HG02973 (cell line): ENCODE measurements around the gene LRRC47.

Experiments used
- ATAC-seq: cut with Tn5 transposase; IDR thresholded peaks from one replicate; pipeline ENCODE4 v1.9.1; 2021; ENCODE audit warnings: moderate library complexity; ENCODE audit not compliant: unreplicated experiment

Gene LRRC47

DNA sequence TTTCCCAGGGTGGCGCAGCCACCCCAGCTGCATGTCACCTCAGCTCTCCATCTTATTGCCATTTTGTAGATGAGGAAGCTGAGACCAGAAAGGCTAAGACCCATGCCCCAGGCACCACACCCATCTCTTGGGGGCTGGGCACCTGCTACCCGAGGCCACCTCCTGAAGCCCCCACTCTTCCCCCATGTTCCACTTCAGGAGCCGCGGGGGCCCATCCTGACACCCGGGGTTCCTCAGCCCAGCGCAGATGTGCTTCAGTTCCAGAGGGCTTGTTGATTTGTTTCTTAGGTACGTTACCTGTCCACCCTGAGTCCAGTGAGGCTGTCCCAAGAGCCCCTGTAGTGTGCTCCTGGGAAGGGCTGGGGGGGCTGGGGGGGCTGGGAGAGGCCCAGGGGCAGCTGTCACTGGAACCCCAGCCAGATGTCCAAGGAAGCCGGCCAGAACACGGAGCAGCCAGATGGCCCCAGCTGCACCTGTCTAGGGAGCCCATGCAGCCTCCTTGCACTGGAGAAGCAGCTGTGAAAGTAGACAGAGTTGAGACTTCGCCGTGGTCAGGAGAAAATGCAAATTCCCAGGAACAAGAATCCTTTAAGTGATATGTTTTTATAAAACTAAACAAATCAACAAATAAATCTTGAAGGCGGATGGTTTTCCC is 61.1 kb downstream of the LRRC47 start:
- no peak for ATAC-seq

DNA sequence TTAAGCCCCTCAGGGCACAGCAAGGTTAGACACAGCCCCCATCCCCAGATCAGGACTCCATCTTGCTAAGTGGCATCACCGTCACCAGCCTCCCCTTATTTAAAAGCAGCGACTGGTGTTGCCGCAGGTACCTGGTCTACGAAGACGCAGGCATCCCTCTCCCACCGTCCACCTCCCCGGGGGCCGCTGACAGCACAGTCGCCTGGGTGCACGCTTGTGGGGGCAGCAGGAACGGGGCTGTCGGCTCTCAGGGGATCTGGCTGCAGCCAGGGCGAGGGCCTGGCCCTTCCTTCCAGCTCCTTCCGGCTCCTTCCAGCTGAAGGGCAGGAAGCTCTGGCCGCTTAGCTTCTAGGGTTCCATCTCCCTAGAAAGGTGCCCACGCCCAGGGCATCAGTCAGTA is 61.7 kb downstream of the LRRC47 start:
- no peak for ATAC-seq

DNA sequence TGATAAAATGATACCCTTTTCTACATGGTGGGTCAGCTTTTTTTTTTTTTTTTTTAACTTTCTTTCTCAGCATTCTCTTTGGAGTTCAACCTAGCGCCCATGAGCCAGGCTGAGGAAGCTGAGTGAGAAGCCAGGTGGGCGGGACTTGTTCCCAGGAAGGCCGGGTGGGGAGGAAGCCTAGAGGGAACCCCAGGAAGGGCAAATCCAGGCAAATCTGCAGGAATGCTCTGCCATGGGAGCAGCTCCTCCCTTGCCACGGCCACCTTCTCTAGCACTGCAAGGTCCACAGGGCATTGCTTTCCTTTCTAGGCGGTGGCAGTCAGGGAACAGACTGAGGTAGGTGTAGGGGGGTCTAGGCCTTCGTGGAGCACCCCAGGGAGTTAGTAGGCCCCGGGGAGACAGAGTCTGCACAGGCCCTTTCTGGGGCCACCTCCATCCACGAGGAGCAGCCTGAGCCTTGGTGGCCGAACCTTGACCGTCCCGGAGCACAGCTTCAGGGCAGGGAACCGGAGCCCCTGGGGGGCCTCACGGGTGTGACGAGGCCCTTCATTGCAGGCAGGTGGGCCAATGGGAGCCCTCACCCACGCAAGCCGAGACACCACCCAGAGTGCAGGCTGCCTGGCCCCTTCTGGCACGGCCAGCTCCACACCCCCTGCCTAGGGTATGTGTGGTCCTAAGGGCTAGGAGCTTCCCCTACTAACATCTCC is 62.3 kb downstream of the LRRC47 start:
- ATAC-seq = no peak

DNA sequence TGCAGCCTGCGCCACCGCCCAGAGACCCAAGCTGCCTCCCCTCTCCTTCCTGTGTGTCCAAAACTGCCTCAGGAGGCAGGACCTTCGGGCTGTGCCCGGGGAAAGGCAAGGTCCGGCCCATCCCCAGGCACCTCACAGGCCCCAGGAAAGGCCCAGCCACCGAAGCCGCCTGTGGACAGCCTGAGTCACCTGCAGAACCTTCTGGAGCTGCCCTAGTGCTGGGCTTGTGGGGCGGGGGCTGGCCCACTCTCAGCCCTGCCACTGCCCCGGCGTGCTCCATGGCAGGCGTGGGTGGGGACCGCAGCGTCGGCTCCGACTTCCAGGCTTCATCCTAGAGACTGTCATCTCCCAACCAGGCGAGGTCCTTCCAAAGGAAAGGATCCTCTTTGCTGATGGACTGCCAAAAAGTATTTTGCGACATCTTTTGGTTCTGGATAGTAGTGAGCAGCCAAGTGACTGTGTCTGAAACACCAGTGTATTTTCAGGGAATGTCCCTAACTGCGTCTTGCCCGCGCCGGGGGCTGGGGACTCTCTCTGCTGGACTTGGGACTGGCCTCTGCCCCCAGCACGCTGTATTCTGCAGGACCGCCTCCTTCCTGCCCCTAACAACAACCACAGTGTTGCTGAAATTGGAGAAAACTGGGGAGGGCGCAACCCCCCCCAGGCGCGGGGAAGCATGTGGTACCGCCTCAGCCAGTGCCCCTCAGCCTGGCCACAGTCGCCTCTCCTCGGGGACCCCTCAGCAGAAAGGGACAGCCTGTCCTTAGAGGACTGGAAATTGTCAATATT is 63.0 kb downstream of the LRRC47 start:
- no peak for ATAC-seq

DNA sequence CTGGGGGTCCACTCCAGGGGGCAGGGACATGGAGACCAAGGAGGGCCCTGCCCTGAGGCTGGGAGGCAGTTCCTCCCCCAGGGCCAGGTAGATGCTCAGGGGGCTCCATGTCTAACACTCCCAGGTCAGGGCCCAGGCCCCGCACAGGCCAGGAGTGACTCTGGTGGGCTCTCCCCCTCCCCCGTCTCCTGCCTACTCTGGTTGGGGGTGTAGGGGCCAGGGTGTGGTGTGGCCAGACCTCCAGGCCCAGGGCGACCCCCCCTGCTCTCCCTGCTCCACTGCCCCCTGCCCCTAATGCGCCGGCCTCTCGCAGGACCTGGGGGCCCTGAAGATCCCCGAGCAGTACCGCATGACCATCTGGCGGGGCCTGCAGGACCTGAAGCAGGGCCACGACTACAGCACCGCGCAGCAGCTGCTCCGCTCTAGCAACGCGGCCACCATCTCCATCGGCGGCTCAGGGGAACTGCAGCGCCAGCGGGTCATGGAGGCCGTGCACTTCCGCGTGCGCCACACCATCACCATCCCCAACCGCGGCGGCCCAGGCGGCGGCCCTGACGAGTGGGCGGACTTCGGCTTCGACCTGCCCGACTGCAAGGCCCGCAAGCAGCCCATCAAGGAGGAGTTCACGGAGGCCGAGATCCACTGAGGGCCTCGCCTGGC is 63.7 kb downstream of the LRRC47 start:
- ATAC-seq = no peak

DNA sequence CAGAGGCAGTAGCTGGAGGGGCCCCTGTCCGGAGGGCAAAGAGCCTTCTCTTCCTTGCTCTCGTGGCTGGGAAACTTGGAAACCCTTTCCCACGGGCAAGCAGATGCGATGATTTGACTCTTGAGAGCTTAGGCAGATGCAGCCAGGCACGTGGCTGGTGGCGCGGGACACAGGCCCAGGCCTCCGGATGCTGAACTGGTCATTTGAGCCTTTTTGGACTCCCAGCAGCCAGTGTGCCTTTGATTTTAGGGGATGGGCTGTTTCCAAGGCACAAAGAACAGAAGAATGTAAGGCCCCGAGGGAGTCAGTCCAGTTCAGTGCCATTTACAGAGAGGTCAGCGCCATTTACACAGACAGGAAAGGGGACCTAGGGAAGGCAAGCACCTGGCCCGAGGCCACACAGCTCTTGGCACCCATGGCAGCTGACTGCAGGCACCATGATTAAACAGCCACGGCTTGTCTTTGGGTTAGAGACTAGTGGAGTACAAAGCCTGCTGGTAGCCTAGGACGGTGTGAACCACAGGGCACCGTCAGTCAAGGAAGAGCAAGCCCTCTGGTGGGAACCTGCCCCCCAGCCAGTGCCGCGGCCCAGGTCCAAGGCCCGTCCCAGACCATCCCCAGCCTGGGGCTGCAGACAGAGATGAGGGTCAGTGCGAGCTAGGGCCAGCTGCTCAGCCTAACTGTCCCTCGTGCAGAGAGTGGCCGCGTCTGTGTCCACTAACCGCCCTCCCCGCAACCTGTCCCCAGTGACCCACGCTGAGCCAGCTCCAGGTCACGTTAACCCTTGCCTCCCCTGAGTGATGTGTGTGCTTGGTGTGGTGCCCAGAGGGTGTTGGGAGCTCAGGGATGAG is 64.5 kb downstream of the LRRC47 start:
- ATAC-seq = no peak

DNA sequence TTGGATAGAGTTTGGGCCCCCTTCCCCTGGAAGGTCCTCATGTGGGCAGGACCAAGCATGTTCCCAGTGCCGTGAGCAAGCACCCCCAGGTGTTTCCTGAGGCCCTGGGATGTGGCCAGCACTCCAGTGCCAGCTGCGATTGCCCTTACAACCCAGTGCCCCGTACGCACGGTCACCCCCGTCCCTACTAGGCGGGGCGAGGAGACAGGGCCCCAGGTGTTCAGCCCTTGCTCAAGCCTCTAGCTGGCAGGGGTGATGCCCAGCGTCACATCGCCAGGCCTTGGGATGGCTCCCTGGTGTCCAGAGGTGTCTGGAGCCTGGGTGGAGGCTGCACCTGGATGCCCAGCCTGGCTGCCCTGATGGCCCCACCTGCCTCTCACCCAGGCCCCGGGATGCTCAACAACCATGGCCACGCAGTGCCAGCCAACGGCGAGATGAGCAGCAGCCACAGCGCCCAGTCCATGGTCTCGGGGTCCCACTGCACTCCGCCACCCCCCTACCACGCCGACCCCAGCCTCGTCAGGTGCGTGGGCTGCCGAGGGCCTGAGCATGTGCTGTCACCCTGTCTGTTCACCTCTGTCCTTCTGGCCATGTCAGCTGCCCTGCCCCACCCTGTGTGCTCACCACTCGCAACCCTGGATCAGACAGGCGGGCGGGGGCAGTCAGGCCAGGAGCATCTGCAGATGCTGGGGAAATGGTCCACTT is 65.6 kb downstream of the LRRC47 start:
- no peak for ATAC-seq

DNA sequence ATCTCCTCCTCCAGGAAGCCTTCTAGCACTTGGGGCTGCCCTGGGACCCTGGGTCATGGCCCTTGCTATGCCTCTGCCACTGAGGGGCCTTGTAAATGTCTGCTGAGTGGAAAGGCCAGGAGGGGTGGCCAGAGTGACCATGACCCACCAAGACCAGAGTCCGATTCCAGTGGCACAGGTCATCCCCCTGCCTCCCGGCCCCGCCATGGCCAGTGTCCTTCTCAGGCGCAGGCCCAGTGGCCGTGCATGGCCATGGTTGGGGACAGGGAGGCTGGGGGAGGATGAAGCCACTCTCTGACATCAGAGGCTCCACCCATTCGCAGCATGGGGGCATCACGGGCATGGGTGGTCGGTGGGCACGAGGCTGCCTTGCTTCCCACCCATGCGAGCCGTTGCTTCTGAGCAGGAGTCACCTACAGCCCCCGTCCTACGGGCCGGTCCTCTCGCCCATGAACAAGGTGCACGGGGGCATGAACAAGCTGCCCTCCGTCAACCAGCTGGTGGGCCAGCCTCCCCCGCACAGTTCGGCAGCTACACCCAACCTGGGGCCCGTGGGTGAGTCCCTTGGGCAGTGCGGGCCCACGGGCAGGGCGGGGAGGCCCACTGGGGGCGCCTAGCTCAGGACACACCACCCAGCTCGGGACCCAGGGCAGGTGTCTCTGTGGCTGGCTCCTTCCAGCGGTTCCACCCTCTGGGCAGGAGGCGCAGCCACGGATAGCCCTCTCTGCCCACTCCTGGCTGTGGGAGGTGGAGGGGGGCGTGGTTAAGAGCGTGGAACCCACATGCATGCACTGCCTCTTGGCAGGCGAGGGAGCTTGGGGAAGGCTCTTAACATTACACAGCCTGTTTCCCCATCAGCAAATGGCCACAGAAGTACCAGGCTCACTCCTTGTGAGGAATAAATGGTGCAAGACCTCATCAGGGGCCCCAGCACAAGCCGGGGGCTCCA is 66.4 kb downstream of the LRRC47 start:
- no peak for ATAC-seq
